Activated CD8-positive, alpha-beta memory T cell treated with anti-CD3 and anti-CD28 coated beads for 1 hour (primary cell): Measurements from ENCODE around the gene GNPTAB.
"Not testable (repeated sequence)": the region's sequence is repeated elsewhere in the genome, so short reads cannot be mapped to it uniquely, and the experiment has no call there.

Experiments used
- DNase-seq, 2 donors: peaks; one replicate each; pipeline ENCODE4 v3.0.0-alpha.2; 2020; ENCODE audit warnings: low read depth in 1 of 2; ENCODE audit errors: extremely low read depth in 1 of 2

Gene GNPTAB

DNA sequence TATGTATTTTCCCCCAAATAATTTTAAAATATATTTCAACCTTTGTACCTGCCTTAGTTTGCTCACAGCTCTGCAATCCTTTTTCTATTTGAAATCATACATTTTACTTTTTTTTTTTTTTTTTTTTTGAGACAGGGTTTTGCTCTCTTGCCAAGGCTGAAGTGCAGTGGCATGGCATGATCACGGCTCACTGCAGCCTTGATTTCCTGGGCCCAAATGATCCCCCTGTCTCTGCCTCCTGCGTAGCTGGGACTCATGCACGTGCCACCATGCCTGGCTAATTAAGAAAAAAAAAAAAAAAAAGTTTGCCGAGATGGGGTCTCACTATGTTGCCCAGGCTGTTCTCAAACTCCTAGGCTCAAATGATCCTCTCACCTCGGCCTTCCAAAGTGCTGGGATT lies 90.2 kb downstream of the GNPTAB start:
- no peak for DNase-seq

DNA sequence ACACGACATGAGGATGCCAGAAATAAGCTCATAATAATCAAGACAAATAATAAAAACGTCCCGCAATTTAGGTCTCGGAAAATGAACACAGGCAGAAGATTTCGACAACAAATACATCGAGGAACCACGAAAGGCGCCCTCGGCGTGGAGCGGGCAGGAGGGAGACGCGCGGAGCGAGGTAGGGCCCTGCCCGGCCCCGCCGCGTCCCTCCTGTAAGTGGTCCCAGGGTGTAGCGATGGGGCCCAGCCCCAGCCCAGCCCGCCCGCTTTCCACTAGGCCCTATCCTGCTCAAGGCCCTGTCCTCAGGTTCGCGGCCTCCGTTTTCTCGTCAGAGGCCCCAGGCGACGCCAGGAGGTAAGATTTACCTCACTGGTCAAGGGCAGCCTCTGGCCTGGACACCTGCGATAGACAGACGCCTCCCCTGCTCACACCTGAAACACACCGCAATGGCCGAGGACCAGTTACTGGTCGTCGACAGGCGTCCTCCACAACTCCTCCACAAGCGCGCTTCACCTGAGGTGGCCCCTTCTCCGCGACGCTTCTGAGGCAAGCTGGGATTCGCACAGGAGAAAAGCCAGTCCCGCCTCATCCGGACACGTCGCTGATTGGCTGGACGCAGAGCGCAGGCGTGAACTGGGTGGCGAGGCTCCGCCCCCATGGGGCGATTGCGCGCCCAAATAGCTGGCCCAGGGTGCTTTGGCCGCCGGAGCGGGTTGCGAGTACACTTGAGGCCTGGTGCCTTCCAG lies 91.7 kb downstream of the GNPTAB start, which contains the start of gene SYCP3:
SYCP3 (minus strand) TSS at position 543 of the 746 bp plus-strand sequence. CDS start 1,527 bp downstream, outside the sequence.
- DNase-seq, result no peak

DNA sequence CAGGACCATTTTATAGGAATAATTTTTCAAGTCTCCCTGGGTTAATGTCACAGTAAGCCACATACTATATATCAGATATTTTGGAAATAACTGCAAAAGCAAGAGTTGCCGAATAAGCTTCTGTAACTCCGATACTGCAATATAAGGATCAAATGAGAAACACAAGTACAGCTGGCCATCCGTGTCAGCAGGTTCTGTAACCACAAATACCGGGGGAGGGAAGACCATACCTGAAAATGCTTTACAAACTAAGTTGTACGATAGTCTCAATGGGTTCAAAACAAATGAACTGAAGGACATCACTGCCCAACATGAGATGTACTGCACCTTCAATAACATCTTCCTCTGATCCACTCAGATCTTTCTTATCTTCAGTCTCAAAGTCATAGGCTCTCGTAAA lies 93.3 kb downstream of the GNPTAB start:
- DNase-seq, result no peak

DNA sequence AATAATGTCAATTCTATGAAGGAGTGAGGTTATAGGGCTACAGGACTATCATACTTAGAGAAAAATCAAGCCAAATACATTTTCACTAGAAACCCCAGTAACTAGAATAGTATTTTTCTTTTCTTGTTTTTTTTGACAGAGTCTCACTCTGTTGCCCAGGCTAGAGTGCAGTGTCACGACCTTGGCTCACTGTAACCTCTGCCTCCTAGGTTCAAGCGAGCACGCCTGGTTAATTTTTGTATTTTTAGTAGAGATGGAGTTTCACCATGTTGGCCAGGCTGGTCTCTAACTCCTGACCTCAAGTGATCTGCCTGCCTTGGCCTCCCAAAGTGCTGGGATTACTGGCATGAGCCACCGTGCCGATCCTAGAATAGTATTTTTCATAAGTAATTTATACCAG lies 96.3 kb downstream of the GNPTAB start:
- not testable (repeated sequence) for DNase-seq

DNA sequence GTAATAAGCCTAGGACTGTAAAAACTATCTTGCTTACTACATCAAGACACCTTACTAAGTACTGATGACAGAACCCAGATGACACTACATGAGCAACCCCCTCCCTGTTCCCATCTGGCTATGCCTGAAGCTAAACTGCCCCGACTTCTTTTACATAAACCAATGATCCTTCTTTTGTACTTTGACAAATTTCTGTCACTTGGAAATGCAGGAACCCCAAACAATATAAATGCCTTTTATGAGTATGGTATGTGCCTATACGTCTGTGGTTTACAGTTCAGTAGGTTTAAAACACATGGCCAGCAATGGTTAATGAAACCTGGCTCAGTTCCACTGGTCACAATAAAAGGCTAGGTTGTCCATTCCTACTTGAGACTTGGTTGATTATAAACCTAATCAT lies 97.6 kb downstream of the GNPTAB start:
- DNase-seq, result no peak

DNA sequence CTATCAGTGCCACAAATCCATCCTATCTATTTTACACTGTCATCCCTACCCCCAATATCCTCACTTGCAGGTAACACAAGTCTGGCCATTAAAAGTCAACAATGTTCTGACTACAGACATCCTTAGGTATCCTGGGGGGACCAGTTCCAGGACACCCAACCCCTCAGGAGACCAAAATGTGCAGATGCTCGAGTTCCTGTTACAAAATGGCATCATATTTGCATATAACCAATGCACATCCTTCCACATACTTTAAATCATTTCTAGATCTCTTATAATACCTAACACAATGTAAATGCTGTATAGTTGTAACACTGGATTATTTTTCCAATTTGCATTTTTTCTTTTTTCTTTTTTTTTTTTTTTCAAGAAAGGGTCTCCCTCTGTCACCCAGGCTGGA lies 98.4 kb downstream of the GNPTAB start:
- DNase-seq, result no peak

DNA sequence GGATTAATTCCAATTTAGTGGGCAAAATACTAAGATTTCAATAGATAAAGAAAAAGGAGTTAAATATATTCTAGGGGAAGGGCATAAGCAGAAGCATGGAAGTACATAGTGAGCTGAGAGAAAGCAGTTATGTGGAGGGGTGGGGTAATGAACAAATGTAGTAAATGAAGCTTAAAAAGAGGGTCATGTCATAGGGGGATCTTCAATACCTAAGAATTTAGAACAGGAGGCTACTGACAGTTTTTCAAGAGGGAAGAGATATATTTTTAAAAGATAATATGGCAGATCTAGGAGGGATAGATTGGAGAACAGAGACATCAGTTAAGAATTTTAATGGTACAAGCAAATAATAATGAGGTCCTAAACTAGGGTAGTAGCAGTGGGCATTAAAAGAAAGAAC lies 100.9 kb downstream of the GNPTAB start:
- DNase-seq, result no peak

DNA sequence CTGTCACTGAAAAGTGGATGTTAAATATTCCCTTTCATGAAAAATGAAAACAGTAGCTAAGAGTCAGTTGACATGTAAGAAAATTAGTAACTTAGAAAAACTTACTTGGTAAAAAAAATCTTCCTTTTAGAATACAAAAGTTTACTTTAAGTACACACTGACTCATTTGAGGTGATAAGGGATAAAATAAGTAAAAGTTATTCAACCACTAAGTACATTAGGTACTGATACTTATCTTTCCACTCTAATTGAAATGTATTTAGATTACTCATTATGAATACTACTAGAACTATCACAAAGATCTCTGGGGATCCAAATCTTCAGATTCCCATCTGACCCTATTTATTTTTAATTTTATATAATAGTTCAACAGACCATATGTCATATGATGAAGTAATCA lies 103.7 kb downstream of the GNPTAB start:
- DNase-seq, result no peak

DNA sequence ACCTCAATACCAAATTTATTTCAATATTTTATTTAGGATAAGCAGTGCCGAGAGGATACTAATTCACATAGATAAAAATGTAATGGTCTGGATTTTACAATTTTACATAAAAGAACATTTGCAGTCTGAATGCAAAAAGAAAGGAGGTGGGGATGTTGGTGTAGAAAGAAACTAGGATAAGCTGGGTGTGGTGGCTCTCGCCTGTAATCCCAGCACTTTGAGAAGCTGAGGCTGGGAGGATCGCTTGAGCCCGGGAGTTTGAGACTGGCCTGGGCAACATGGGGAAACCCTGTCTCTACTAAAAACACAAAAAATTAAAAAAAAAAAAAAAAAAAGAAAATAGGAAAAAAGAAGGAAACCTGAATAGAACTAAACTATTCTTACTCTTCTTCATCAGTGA lies 108.4 kb downstream of the GNPTAB start:
- DNase-seq, result no peak

DNA sequence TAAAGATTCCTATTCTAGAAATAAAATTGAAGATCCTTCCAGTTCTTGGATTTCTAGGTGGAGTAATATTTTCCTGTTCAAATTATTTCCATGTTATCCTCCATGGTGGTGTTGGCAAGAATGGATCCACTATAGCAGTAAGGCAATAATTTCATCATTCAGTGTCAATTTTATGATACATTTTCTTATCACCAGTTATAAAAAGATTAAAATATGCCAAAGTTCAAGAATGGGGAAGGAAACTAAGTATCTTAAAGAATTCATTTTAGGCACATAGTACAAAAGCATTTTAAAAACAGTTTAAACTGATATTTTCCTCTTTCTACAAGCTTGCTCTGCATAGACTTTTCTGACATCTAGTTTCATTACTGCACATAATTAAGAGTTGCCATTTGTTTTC lies 110.6 kb downstream of the GNPTAB start:
- DNase-seq, result no peak

DNA sequence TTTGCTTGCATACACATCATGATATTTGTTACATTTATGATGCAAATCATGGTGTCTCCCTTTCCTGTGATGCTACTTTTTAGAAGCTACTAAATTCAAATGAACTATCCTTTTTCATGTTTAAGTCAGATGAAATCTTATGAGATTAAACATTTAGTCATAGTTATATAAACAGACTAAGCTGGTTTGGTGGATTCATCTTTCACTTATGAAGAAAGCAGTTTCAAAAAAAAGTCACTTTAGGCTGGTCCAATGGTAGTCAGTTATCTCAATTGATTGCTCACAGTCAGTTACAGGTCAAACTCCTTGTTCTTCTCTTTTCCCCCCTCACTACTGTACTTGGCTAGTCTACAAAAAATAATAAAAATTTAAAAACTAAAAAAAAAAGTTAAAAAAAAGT lies 111.2 kb downstream of the GNPTAB start:
- no peak for DNase-seq

DNA sequence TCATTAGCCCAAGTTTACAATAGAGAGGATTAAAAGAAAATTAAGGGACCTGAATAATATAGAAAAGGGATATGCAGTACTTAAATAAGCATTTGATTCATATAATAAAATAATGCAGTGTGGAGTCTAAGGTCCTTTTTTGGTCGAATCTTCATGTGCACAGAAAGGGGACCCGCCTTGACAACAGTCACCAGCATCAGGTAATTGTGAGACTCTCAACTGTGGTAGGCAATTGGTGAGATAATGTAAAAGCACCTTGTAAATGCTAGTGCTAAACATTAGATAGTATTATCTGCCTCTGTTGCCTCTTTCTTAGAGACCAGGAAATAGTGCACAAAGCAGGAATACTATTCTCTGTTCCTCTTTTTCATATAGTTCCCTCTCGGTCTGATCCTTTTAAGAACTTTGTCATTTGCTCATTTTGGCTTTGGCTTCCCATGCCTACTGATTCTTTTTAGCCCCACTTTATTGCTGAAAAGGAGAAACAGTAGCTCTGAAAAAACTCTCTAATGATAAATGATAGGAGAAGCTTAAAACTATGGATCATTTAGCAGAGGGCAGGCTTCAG lies 115.8 kb downstream of the GNPTAB start:
- no peak for DNase-seq

DNA sequence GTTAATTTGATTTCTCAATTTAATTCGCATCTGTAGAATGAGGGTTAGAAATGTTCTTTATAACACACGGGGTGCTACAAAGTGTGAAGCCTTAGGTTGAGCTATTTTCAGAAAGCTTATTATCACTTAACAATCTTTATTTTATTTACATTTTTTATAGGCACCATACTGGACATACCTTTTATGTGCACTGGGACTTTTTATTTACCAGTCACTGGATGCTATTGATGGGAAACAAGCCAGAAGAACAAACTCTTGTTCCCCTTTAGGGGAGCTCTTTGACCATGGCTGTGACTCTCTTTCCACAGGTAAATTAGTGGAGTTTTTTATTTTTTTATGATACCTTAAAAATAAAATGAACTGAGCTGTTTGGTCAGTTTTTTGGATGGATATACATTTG lies 116.8 kb downstream of the GNPTAB start:
- no peak for DNase-seq

DNA sequence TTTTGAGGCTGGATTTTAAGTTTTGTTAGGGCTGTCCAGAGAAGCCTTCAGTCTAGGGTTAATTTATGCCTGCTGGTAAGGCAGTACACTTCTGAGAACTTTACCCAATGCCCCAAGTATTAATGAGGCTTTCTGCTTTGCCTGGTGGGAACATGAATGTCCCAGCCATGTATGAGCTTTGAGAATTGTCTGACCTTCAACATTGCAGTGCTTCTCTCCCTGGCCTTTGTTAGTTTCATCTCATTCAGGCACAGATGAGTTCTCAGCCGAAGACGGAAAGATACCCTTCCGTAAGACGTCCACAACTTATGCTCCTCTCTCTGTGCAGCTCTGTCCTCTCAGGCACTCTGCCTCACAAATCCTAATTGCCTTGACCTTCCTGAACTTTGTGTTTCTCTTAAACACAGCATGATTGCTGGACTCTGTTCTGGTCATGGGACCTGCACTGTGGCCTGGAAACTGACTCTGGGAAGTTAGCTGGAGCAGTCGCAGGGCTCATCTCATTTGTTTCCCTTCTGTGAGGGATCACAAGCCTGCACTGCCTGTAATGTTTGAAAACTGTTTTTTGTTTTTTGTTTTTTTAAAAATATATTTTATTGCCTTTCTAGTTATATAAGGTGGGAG lies 117.6 kb downstream of the GNPTAB start:
- DNase-seq, result no peak

DNA sequence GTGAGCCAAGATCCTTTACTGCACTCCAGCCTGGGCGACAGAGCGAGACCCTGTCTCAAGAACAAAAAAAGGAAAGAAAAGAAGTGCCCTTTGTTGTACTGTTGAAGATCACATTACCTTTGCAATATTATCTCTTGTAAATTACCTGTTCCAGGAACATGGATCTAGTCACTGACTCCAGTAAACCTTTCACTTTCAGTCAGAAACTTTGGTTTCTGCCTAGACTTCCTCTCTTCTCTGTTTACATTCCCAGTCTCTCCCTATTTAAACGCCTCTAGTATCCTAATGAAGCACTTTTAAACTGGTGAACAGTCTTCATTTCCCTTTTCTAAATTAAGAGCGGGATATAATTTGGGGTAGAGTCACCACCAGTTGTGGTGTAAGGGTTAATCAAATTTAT lies 120.5 kb downstream of the GNPTAB start:
- DNase-seq, result no peak

DNA sequence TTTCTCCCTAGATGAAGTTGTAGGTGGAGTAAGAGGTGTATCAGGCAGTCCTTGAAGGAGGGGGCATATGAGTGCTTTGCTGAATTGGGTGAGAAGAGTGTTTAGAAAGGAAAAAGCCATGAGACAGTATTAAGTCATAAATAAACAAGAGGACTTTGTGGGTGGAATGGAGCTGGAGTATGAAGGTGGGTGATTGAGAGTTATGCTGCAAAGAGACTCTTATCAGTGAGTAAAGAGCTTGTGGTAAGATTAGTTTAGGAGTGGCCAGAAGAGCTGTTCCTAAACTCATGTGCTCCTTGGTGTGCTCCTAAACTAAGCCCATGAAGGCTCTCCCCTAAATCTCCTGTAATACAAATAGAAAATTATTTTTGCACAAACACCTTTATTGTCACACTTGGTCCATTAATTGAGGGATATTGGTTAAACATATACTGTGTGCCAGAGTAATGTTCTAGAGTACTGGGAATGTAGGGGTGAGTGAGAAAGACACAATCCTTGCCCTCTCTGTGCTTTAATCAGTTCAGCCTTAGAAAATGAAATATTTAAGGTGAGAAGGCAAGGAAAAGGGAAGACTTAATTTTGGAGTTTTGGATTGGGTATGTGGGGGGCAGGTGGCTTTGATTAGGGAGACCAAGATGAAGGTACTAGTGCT lies 123.5 kb downstream of the GNPTAB start:
- DNase-seq, result no peak

DNA sequence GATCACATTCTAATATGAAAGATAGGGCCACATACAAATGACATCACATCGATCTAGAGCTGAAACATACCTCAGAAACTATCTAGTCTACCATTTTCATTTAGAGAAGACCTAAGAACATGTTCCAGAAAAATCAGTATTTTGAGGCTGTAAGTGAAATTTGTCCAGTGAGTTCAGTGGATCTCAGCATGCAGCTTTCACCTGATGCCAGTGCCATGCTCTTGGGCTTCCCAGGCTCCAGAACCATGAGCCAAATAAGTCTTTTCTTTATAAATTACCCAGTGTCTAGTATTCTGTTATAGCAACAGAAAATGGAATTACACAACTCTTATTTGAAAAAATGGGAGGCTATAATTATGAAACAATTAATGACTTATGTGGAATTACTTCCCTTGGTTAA lies 124.4 kb downstream of the GNPTAB start:
- no peak for DNase-seq

DNA sequence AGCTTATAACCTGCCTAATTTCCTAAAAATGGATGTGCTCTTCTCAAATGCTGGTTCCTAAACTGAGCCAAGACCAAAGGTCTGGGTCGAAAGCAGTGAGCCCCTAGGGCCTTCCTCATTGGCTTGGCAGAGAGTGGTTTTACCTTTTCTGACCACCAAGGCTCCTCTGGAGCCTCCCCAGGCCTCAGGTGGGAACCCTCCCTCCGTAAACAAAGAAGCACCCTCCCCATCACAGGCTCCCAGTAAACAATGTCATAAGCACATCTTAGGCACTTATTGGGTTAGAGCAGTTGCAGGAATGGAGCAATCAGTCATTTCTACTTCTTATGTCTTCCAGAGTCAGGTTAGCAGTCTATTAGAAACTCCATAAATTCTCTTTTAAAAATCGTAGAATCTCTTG lies 127.3 kb downstream of the GNPTAB start:
- DNase-seq, result no peak

DNA sequence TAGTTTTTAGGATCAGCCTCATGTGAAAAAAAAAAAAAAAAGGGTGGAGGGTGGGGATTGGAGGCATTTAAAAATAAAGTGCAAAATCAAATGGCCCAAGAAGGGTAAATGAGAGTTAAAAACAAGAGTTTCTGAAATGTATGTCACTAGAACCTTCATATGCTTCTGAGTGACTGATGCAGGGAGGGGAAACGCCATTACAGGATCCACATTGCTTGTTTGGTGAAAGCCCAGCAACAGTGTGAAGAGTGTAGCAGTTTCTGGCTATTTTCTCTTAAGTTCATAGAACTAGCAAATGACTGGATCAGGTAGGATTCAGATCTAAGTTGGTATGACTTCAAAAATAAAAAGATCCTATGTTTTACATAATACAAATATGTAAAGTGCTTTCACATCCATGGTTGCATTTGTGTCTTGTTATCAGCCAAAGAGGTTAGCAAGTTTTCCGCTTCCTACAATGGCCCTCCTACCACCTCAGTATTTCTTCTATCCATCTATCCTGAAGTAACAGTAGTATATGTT lies 130.4 kb downstream of the GNPTAB start:
- DNase-seq, result no peak

DNA sequence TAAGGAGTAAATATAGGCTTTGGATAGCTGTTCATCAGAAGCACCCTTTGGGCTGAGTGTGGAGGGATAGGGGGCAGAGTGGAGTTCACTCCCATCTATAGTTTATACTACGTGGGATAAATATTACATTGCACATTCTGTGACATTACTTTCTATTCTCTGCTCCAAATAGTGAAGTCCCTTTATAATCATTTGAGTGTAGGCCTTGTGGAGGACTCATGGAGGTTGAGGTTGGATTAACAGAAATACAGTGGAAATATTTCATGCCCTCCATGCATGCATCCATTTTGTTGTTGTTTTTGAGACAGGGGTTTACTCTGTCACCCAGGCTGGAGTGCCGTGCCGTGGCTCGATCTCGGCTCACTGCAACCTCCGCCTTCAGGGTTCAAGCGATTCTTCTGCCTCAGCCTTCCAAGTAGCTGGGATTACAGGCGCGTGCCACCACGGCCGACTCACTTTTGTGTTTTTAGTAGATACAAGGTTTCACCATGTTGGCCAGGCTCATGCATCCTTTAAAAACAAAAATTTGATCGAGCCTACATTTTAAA lies 131.9 kb downstream of the GNPTAB start:
- DNase-seq, result no peak
